ENCODE data around the gene POLR2J. TPM values are rescaled to one million over a fixed set of nuclear protein-coding genes. Genes with fewer than 3 reads are reported as not detected.
"Not testable (repeated sequence)": the region's sequence is repeated elsewhere in the genome, so short reads cannot be mapped to it uniquely, and the experiment has no call there.

Gene POLR2J
- polyA plus RNA-seq, 3 donors, result 29.9 to 39.7 (median 38.6) TPM

DNA sequence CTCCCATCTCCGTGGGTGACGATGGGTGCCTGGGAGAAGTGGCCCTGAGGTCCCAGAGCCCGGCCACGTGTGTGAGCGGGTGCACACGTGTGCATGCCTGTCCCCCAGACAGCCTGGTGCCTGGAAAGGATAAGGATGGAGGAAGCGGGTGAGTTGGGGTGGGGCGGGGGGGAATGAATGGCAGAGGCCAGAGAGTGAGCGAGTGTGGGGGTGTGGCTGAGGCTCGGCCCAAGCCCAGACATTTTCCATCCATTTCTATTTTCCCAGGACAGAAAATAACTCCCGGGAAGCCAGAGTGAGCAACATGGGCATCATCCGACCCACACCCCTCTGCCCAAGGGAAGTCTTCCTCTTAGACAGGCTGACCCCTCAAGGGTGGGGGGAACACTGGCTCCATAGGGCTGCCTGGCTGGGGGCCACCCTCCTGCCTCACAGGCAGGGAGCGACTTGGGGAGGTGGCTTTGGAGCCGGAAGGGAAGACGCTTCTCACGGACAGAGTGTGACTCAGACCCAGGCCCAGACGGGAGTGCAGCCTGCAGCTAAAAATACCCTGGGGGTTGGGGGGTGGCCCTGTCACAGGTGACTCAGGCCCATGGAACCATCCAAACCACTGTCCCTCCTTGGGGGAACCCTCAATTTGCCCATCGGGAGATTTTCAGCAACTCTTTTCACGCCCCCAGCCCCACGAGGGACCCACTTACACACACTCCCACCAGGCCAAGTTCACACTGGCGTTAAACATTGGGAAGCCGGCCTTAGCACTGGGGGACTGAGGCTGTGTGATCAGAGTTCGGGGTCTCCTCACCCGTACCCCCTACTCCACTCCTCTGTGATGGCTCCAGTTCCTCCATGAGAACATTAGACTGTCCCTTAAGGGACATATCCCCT is 26.8 kb upstream of the POLR2J start:
- DNase-seq, result not testable (repeated sequence)

GRCh38 chr7:102503141-102503540 is 24.4 kb upstream of the POLR2J start:
- DNase-seq, result not testable (repeated sequence)

- not testable (repeated sequence) for DNase-seq
Measured at GRCh38 chr7:102498321-102498720, 19.6 kb upstream of the POLR2J start.

GRCh38 chr7:102497308-102497707 is 18.6 kb upstream of the POLR2J start:
- not testable (repeated sequence) for DNase-seq

GRCh38 chr7:102496861-102497260 is 18.1 kb upstream of the POLR2J start:
- DNase-seq, result not testable (repeated sequence)

- DNase-seq, result not testable (repeated sequence)
Measured at GRCh38 chr7:102494473-102495149, 15.9 kb upstream of the POLR2J start.

GRCh38 chr7:102494026-102494425 is 15.3 kb upstream of the POLR2J start:
- not testable (repeated sequence) for DNase-seq

DNA sequence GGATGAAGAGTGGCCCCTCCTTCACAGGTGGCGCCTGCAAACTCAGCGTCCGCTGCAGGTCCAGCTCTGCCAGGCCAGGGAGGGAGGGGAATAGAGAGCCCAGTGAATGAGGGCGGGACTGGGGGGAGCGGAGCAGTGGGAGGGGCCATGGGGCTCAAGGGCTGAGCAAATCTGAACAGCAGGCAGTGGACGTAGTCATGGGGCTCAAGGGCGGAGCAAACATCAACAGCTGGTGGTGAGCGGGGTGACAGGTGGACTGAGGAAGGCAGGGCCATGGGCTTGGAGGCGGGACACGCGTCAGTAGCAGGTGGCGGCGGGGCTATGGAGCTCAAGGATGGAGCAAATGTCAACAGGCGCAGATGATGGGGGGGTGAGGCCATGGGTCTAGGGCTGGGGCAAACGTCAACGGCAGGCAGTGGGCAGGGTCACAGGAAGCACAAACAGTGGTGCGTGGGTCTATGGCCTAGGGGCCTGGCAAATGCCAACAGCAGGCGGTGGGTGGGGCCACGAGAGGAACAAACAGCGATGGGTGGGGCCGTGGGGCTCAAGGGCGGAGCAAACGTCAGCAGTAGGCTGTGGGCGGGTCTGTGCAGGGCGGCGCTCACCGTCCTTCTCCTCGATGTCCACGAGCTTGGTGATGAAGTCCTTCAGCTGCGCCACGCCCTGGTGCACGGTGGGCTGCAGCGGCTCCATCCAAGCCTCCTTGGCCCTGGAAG is 14.7 kb upstream of the POLR2J start:
- DNase-seq, result not testable (repeated sequence)

DNA sequence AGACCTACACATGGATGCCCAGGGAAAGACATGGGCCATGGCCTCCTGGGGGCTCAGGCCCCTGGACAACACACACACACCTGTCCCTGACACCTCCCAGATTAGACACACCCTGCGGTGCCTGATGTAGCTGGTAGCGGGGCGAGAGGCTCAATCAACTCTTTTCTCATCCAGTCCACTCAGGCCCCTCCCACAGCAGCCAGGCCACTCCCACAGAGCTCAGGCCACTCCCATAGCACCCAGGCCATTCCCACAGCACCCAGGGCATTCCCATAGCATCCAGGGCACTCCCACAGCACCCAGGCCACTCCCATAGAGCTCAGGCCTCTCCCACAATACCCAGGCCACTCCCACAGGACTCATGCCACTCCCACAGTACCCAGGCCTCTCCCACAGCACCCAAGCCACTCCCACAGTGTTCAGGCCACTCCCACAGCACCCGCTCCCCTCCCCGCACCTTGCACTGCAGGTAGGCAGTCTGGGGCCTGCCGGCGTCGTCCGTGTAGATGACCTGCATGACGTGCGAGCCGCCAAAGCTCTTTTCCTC is 11.9 kb upstream of the POLR2J start:
- DNase-seq, result not testable (repeated sequence)

- not testable (repeated sequence) for DNase-seq
Measured at GRCh38 chr7:102484317-102484716, 5.6 kb upstream of the POLR2J start.

DNA sequence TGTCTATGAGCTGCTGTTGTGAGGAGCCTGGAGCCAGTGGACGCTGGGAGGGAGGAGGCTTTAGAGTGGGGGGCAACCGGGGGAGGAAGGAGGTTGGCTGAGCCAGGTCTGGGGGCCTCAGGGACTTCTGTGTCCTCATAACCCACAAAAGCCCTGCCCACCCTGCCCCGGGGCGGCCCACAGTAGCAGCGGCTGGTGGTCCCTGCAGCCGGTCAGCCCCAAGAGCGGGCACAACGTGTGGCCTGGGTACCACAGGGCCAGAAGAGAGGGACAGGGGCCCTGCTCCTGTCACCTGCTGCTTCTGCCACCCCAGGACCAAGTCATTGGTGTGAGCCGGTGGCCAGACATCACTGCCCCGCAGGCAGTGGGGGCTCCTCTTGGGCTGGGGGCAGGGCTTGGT is 3.2 kb upstream of the POLR2J start:
- DNase-seq, result not testable (repeated sequence)

DNA sequence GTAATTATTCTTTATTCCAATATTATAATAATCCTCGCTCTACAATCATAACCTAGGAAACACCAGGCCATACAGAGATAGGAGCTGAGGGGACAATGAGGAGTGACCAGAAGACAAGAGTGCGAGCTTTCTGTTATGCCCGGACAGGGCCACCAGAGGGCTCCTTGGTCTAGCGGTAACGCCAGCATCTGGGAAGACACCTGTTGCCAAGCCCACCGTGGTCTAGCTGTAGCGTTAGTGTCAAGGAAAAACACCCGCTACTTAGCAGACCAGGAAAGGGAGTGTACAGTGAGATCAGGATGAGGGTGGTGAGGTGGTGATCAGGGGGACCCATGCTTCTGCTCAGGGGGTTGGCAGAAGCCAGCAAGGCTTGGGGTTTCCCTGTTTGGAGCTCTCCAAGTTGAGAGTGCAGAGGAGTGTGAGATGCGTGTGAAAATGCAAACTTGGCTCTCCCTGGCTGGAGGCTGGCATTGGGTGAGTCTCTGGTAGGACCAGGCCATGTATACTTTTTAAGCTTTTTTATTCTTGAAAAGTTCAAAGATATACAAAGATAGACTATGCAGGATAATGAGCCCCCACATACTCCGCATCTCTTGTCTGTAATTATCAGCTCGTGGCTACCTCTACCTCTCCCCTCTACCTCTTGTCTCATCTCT is 1.4 kb upstream of the POLR2J start:
- not testable (repeated sequence) for DNase-seq

GRCh38 chr7:102479209-102479584 is 475 bp upstream of the POLR2J start:
- not testable (repeated sequence) for DNase-seq

- not testable (repeated sequence) for DNase-seq
Measured at GRCh38 chr7:102474736-102475435, 3.8 kb downstream of the POLR2J start.

DNA sequence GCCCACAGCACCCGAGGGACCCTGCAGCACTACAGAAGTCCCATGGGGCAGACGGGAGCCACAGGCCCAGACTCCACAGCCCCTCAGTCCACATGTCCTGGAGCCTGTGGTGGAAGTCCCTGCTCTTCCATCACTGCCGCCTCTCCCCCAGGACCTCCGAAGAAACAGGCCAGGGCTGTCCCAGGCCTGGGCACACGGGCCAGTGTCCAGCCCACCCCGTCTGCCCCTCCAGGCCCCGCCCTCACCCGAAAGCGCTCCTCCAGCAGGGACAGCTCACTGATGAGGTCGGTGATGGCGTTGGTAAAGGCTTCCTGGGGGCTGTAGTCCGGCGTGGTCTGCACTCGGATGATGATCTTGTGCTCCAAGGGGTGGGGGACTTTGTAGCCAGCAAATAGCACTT is 4.6 kb downstream of the POLR2J start:
- DNase-seq, result not testable (repeated sequence)

GRCh38 chr7:102473271-102473991 is 5.3 kb downstream of the POLR2J start:
- no peak for DNase-seq

DNA sequence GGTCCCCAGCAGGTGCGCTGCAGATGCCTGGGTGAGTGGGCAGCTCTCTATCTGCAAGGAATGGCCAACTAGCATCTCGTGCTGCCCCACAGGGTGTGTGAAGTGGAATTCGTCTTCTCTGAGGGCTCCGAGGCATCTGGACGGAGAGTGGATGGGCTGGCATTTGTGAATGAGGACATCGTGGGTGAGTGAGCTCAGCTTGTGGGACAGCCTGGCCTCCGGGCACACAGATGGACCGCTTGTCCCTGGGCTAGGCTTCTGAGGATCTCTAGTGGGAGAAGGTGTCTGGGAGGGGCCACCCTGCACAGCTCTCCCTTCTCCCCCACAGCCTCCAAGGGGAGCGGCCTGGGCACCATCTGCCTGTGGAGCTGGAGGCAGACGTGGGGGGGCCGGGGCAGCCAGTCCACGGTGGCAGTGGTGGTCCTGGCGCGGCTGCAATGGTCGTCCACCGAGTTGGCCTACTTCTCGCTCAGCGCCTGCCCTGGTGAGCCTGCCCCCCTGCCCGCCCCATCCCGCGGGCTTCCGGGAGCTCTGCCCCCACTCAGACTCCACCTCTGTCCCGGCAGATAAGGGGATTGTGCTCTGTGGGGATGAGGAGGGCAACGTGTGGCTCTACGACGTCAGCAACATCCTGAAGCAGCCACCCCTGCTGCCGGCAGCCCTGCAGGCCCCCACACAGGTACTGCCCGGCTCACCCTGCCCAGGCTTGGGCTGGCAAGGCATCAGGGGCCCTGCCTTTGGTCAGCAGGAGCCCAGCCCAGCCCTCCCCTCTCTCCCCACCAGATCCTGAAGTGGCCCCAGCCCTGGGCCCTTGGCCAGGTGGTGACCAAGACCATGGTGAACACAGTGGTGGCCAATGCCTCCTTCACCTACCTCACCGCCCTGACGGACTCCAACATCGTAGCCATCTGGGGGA is 6.3 kb downstream of the POLR2J start:
- no peak for DNase-seq

DNA sequence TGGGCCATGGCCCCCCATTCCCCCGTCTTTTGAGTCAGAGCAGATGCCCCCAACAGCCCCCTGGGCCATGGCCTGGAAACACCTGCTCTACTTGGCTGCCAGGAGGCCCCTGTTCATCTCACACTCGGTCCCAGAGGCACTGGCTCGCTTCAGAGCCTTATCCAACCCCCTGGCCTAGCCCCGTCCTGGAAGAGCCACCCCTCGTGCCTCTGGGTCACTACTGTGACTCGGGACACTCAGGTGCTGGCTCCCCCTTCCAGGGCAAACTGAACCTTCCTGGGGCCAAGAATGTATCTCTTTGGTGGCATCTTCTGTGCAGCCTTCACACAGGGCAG is 7.0 kb downstream of the POLR2J start:
- DNase-seq, result no peak
